Neural progenitor cell (in vitro differentiated cells): ENCODE data around the gene KCTD10. TPM values are rescaled to one million over a fixed set of nuclear protein-coding genes. Genes with fewer than 3 reads are reported as not detected.

Experiments used
- DNase-seq: peaks from one replicate; pipeline ENCODE4 v3.0.0-alpha.2; 2016; ENCODE audit warnings: low spot score
- H2AFZ ChIP-seq: fragments of 200-600 bp; sonication (generic); replicated peaks from 2 replicates; pipeline ENCODE4 v1.6.1; 2016; ENCODE audit warnings: antibody characterized with exemption
- H3F3A ChIP-seq: fragments of 200-600 bp; sonication (generic); 2 replicates; pipeline ENCODE4 v1.6.1; 2016; ENCODE audit warnings: antibody characterized with exemption, low read depth
- H3K27ac ChIP-seq: fragments of 200-600 bp; sonication (generic); 2 replicates; pipeline ENCODE4 v1.5.1; 2016; ENCODE audit warnings: mild to moderate bottlenecking
- H3K27me3 ChIP-seq: fragments of 200-600 bp; sonication (generic); 2 replicates; pipeline ENCODE4 v1.6.1; 2016; ENCODE audit warnings: mild to moderate bottlenecking, moderate library complexity
- H3K36me3 ChIP-seq: fragments of 200-600 bp; sonication (generic); 2 replicates; pipeline ENCODE4 v1.5.1; 2016
- H3K4me1 ChIP-seq: fragments of 200-600 bp; sonication (generic); 2 replicates; pipeline ENCODE4 v1.6.1; 2016; ENCODE audit warnings: mixed run types
- H3K4me2 ChIP-seq: fragments of 200-600 bp; sonication (generic); 2 replicates; pipeline ENCODE4 v1.6.1; 2016
- H3K4me3 ChIP-seq: fragments of 200-600 bp; sonication (generic); 2 replicates; pipeline ENCODE4 v1.5.1; 2016
- H3K79me2 ChIP-seq: fragments of 200-600 bp; sonication (generic); 2 replicates; pipeline ENCODE4 v1.6.1; 2016; ENCODE audit warnings: low read depth
- H3K9ac ChIP-seq: fragments of 200-600 bp; sonication (generic); 2 replicates; pipeline ENCODE4 v1.6.1; 2016
- H3K9me3 ChIP-seq: fragments of 200-600 bp; sonication (generic); 2 replicates; pipeline ENCODE4 v1.5.1; 2016; ENCODE audit warnings: low read depth
- H4K20me1 ChIP-seq: fragments of 200-600 bp; sonication (generic); 2 replicates; pipeline ENCODE4 v1.6.1; 2016; ENCODE audit warnings: low read depth
- H3K27ac Mint-ChIP-seq: 3 replicates; pipeline ENCODE4 v1.8.0; 2021; ENCODE audit warnings: mixed read lengths
- H3K27me3 Mint-ChIP-seq: 2 replicates; pipeline ENCODE4 v1.8.0; 2022; ENCODE audit warnings: low read depth, mild to moderate bottlenecking, inconsistent platforms, moderate library complexity, mixed read lengths; ENCODE audit not compliant: insufficient read depth
- H3K36me3 Mint-ChIP-seq: 3 replicates; pipeline ENCODE4 v1.8.0; 2021; ENCODE audit warnings: mixed read lengths
- H3K4me1 Mint-ChIP-seq: 3 replicates; pipeline ENCODE4 v1.8.0; 2021; ENCODE audit warnings: mixed read lengths
- H3K4me3 Mint-ChIP-seq: 3 replicates; pipeline ENCODE4 v1.8.0; 2021; ENCODE audit warnings: mild to moderate bottlenecking, moderate library complexity, mixed read lengths
- H3K9me3 Mint-ChIP-seq: 3 replicates; pipeline ENCODE4 v1.8.0; 2020; ENCODE audit warnings: mixed read lengths
- CTCF ChIP-seq: fragments of 200-600 bp; sonication (generic); IDR thresholded peaks from 2 replicates; pipeline ENCODE4 v1.5.1; 2017; ENCODE audit warnings: antibody characterized with exemption, mild to moderate bottlenecking
- EZH2 ChIP-seq: fragments of 200-600 bp; sonication (generic); IDR thresholded peaks from 2 replicates; pipeline ENCODE4 v1.6.1; 2017; ENCODE audit warnings: antibody characterized with exemption, mild to moderate bottlenecking, moderate library complexity
- EZH2phosphoT487 ChIP-seq: fragments of 200-600 bp; sonication (generic); IDR thresholded peaks from 2 replicates; pipeline ENCODE4 v1.6.1; 2017; ENCODE audit warnings: antibody characterized with exemption
- total RNA-seq: library from RNA; depleted of rRNA; stranded (reverse); fragments of >200 nt; gene quantifications from 2 replicates; pipeline ENCODE4 v1.2.3, GENCODE V29; 2015; ENCODE audit warnings: low replicate concordance

KCTD10 gene
- total RNA-seq, 1 donor from 2014 or later = 57.5 TPM

- DNase-seq = no peak
- H3K4me3 ChIP-seq = no peak overlapping the region
- Mint-ChIP-seq H3K27ac (peak overlapping the region; percentile 21), H3K4me3 (no peak overlapping the region), H3K27me3 (peaks cover under 1% of the 10 kb centered on the region), H3K4me1 (peaks cover 9% of the 10 kb centered on the region), H3K9me3 (no peaks in the 10 kb centered on the region), H3K36me3 (peaks cover 37% of the 10 kb centered on the region)
- H3K27me3 ChIP-seq = no peaks in the 10 kb centered on the region
- H3K9me3 ChIP-seq = no peaks in the 10 kb centered on the region
- TF ChIP-seq CTCF (no peak), EZH2 (no peak), EZH2phosphoT487 (no peak)
- no peak overlapping the region for H3K4me2 ChIP-seq
- no peaks in the 10 kb centered on the region for H3F3A ChIP-seq
- no peaks in the 10 kb centered on the region for H3K4me1 ChIP-seq
- H3K9ac ChIP-seq = no peak overlapping the region
- no peak overlapping the region for H2AFZ ChIP-seq
- H3K79me2 ChIP-seq = no peaks in the 10 kb centered on the region
- H3K36me3 ChIP-seq = no peaks in the 10 kb centered on the region
- no peak overlapping the region for H3K27ac ChIP-seq
- no peaks in the 10 kb centered on the region for H4K20me1 ChIP-seq
Measured at GRCh38 chr12:109513051-109513450, 36.0 kb upstream of the KCTD10 start.

- no peak for DNase-seq
- TF ChIP-seq CTCF (no peak), EZH2phosphoT487 (no peak), EZH2 (no peak)
- Mint-ChIP-seq H3K4me3 (no peak overlapping the region), H3K9me3 (no peaks in the 10 kb centered on the region), H3K27me3 (peaks cover 3% of the 10 kb centered on the region), H3K4me1 (peaks cover 9% of the 10 kb centered on the region), H3K27ac (peak overlapping the region; percentile 21), H3K36me3 (peaks cover 34% of the 10 kb centered on the region)
- no peaks in the 10 kb centered on the region for H3F3A ChIP-seq
- H3K36me3 ChIP-seq = no peaks in the 10 kb centered on the region
- no peaks in the 10 kb centered on the region for H3K27me3 ChIP-seq
- no peak overlapping the region for H3K9ac ChIP-seq
- no peak overlapping the region for H3K4me3 ChIP-seq
- H3K79me2 ChIP-seq = no peaks in the 10 kb centered on the region
- no peaks in the 10 kb centered on the region for H3K4me1 ChIP-seq
- H3K27ac ChIP-seq = no peak overlapping the region
- no peaks in the 10 kb centered on the region for H3K9me3 ChIP-seq
- no peaks in the 10 kb centered on the region for H4K20me1 ChIP-seq
- no peak overlapping the region for H3K4me2 ChIP-seq
- H2AFZ ChIP-seq = no peak overlapping the region
Measured at GRCh38 chr12:109512608-109513007, 35.5 kb upstream of the KCTD10 start.

GRCh38 chr12:109510196-109510595 is 33.1 kb upstream of the KCTD10 start:
- H3K4me1 ChIP-seq = no peaks in the 10 kb centered on the region
- H3K4me2 ChIP-seq = no peak overlapping the region
- no peaks in the 10 kb centered on the region for H3K79me2 ChIP-seq
- peaks cover 9% of the 10 kb centered on the region for H3K4me1 Mint-ChIP-seq
- H3K27ac ChIP-seq = no peak overlapping the region
- no peak overlapping the region for H3K27ac Mint-ChIP-seq
- no peaks in the 10 kb centered on the region for H3K27me3 ChIP-seq
- no peak overlapping the region for H2AFZ ChIP-seq
- TF ChIP-seq EZH2phosphoT487 (no peak), EZH2 (no peak), CTCF (no peak)
- H3F3A ChIP-seq = no peaks in the 10 kb centered on the region
- H3K9ac ChIP-seq = no peak overlapping the region
- peaks cover 3% of the 10 kb centered on the region for H3K27me3 Mint-ChIP-seq
- peaks cover 25% of the 10 kb centered on the region for H3K36me3 Mint-ChIP-seq
- H3K4me3 Mint-ChIP-seq = no peak overlapping the region
- H3K36me3 ChIP-seq = no peaks in the 10 kb centered on the region
- no peak overlapping the region for H3K4me3 ChIP-seq
- no peak for DNase-seq
- no peaks in the 10 kb centered on the region for H3K9me3 Mint-ChIP-seq
- no peaks in the 10 kb centered on the region for H3K9me3 ChIP-seq
- no peaks in the 10 kb centered on the region for H4K20me1 ChIP-seq
